NCI-H510A treated with DMSO at 0.1 percent for 48 hours (cell line): ENCODE results near the gene GLYAT.

Experiments
- DNase-seq: peaks from one replicate; lab custom pipeline; 2025; lab: John Stamatoyannopoulos, UW

The GLYAT gene, protein sequence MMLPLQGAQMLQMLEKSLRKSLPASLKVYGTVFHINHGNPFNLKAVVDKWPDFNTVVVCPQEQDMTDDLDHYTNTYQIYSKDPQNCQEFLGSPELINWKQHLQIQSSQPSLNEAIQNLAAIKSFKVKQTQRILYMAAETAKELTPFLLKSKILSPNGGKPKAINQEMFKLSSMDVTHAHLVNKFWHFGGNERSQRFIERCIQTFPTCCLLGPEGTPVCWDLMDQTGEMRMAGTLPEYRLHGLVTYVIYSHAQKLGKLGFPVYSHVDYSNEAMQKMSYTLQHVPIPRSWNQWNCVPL

DNA sequence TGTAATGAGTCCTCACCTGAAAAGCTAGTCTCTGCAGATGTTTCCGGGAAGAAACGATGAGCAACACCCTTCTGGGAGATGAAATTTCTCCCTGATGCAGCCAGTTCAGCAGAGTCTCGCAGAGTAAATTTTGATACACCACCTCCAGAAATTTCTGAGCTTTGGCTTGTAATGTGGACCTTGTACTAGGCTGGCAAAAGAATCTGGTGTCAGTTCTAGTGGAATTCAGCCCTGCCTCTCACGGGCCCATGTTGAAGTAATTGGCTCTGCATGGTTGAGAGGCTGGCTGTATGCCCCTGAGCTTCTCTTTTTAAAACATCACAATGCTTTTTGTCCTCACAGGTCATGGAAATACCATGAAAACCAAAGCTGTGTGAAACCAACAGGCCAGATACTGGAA, at the start of gene GLYAT:
TSS of gene GLYAT (minus strand) at position 125 of the 400 bp plus-strand sequence. CDS start 7,447 bp downstream, outside the sequence.
- no peak for DNase-seq

DNA sequence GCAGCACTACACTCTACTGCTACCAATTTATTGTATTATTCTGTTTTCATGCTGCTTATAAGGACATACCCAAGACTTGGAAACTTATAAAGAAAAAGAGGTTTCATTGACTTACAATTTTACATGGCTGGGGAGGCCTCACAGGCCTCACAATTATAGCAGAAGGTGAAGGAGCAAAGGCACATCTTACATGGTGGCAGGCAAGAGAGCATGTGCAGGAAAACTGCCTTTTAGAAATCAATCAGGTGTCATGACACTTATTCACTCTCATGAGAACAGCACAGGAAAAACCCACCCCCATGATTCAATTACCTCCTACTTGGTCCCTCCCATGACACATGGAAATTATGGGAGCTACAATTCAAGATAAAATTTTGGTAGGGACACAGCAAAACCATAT, 49.6 kb upstream of the GLYAT start:
- DNase-seq: no peak

DNA sequence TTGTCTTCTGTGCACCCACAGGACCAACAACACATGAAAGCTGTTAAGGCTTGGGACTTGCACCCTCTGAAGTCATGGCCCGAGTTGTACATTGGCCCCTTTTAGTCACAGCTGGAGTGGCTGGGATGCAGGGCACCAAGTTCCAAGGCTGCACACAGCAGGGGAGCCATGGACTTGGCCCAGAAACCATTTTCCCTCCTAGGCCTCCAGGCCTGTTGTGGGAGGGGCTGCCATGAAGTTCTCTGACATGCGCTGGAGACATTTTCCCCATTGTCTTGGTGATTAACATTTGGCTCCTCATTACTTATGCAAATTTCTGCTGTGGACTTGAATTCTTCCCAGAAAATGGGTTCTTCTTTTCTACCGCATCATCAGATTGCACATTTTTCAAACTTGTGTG, 48.8 kb upstream of the GLYAT start:
- no peak for DNase-seq

DNA sequence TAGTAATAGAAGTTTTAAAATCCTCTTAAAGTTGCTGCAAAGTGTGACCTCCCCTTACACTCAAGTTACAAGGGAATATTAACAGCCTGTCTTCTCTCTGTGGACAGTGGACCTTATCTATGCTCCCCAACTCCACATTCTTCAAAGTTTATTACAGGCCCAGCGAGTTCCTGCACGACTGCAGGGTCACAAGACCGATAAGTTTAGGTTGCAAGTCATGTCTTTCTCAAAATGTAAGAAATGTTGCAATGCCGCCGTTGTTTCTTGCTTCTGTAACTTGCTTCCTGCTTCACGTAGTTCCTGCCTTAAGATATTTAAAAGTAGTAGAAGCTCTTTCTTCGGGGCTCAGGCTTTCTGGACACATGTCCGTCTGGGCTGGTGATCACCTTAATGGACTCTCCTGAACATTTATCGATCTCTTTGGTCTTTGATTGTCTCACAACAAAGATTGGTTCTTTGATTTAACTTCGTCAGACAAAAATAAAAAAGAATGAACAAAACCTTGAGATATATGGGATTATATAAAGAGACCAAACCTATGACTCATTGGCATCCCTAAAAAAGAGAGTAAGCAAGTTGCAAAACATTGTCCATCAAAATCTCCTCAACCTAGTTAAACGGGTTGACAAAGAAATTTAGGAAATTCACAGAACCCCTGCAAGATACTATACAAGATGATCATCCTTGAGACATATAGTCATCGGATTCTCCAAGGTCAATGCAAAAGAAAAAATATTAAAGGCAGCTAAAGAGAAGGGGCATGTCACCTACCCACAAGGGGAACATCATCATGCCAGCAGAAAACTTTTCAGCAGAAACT, 45.4 kb upstream of the GLYAT start:
- DNase-seq: no peak

DNA sequence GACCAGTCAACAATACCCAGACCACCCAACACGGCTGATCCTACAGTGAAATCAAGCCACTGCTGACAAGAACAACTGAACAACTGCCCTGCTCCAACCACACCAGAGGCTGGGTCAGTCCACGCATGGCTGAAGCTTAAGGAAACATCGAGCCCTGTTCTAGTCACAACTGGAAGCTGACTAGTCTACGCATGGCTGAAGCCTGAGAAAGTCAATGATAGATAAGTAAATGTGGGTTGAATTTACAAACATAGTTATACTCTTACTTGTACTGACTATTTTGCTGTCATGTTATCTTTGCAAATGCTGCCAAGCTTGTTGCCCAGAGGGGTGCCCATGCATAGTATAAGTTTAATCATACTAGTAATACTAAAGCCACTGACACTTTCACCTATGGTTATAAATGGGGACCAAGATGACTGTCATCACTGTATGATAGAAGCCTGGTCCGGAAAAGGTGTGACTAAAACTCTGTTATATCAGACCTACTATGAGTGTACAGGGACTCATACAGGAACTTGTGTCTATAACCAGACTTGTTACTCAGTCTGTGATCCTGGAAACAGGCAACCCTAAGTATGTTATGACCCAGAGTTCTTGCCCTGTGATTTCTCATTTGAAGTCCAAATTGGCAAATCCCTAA, 43.4 kb upstream of the GLYAT start:
- DNase-seq: no peak

DNA sequence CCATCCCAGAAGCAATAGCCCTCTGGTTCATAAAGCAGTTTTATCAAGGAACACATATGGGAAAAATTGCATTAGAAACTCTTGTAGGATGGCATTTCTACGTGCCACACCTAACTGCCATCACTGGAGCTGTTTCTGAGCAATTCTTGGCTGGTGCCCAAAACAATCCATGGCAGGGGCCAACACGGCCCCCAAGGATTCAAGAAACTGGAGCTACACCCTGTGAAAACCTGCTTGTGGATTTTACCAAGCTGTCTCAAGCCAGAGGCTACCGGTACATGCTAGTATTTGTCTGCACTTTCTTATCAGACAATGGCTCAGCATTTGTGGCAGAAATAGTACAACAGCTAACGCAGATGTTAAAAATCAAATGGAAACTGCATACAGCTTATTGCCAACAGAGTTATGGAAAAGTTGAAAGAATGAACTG, 42.4 kb upstream of the GLYAT start:
- DNase-seq: no peak

DNA sequence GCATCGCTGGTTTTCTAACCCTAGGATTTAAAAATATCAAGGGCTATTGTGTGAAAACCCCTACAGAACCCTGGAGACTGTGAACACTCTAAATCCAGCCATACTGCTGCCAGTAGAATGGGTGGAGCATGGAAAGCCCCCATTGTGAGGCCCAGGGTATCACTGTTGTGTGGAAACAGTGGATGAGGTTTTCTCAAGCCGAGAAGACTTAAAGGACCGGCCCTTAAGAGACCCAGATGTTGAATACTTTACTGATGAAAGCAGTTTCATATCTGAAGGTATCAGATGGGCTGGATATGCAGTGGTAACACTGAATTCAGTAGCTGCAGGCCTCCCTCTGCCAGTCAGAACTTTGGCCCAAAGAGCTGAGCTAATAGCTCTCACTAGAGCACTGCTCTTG, 41.6 kb upstream of the GLYAT start:
- DNase-seq: no peak

DNA sequence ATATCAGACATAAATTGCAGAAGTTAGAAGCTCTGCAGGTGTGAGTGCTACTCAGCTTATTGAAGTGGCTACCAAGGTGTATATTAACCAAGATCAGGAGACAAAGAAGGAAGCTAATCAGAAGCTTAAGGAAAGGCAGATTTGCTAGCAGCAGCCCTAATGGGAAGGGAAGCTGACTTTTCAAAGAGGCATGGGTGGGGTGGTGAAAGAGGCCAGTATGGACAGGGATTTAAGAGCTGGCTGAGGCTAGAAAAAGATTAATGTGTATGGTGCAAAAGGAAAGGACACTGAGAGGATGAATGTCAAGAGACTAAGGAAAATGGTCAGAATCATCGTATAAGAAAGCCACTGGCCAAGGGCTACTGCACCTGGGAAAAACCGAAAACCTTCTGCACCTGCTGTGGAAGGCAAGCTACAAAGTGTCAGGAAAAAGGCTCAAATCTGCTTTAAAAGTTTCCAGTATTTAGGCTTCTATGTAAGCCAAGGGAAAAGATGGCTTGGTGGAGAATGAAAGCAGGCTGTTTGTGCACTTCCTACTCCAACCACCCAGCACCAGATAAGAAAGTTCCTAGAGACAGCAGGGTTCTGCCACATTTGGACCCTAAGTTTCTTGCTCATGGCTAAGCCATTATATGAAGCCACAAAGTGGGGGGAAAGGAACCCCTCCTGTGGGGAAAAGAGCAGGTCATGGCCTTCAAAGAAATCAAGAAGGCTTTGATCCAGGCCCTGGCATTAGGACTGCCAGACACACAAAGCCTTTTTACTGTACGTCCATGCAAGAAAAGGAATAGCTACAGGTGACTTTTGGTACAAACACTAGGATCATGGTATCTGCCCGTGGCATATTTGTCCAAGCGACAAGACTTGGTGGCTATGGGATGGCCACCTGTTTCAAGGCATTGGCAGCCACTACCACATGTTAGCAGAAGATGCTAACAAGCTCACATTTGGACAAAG, 40.9 kb upstream of the GLYAT start:
- DNase-seq: no peak

DNA sequence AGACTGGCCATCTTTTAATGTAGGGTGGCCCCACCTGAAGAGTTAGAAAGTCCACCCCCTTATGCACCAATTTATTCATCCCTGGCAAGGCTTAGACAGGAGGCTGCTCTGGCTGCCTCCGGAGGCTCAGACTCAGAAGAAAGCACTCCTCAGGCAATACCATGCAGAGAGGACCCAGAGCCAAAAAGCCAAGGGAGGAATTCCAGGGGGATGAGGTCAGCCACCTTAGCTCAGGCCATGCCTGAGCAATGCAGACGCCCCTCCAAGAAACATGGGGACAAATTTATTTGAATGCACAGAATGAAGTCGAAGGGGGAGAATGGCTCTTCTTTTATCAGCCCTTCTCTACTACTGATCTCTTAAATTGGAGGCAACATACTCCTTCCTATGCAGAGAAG, 39.7 kb upstream of the GLYAT start:
- no peak for DNase-seq

DNA sequence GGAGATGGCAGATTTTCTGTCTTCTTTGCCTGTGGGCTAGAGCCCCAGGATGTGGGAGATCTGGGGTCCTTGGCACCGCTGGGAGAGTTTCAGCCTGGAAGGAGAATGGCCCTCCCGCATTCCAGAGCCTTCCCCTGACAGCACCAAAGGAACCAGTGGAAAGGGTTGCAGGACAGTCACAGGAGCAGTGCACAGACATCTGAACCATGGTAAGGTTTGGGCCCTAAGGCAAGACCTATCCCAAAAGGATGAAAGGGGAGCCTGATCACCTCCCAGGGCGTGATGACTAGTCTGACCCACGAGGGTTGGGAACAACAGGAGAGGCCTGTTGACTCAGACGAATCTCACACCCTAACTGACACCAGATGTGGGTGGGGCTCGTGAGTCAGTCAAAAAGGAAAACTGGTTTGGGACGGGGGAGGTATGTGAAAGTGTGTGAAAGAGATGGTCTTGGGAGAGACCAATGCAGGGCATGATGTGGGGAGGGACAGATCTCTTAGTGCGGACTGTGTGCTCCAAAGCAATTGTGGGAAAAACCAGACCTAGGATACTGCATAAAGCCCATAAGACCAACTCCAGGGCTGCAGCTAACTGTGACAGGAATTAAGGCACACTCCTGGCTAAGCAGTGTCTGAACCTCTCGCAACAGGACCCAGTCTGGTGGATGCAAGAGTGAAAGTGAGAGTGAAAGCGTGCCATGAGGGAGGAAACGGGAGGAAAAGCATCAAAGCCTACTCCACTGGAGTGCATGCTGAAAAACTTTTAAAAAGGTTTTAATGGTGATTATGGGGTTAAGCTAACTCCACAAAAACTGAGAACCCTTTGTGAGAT, 39.1 kb upstream of the GLYAT start:
- no peak for DNase-seq

DNA sequence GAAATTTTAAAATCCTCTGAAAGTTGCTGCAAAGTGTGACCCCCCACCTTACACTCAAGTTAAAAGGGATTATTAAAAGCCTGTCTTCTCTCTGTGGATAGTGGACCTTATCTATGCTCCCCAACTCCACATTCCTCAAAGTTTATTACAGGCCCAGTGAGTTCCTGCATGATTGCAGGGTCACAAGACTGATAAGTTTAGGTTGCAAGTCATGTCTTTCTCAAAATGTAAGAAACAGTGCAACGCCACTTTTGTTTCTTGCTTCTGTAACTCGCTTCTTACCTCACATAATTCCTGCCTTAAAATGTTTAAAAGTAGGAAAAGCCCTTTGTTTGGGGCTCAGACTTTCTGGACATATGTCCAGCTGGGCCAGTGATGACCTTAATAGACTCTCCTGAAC, 38.4 kb upstream of the GLYAT start:
- DNase-seq: no peak

DNA sequence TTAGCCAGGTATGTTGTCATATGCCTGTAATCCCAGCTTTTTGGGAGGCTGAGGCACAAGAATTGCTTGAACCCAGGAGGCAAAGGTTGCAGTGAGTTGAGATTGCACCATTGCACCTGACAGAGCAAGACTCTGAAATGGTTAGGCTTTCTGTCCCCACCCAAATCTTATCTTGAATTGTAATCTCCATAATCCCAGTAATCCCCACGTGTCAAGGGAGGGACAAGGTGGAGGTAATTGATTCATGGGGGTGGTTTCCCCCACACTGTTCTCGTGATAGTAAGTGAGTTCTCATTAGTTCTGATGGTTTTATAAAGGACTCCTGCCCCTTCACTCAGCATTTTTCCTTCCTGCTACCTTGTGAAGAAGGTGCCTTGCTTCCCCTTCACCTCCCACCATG, 37.6 kb upstream of the GLYAT start:
- DNase-seq: no peak

DNA sequence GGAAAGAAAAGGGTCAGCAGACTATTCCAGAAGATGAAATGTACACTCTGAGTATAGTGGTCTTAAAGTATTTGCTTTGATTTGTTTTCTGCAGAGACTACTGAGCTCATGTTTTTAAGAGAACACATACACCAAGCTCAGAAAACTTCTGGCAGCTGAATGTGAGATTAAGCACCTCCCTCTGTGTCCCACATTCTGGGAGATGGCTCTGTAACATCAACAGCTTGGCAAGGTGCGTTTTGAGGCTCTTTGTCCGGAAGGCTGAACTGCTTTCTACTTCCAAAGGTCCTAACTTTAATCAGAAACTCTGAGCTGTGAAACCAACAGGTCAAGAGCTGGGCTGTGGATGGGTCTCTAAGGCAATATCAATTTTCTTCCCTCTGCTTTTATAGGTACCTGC, 36.4 kb upstream of the GLYAT start:
- DNase-seq: no peak

DNA sequence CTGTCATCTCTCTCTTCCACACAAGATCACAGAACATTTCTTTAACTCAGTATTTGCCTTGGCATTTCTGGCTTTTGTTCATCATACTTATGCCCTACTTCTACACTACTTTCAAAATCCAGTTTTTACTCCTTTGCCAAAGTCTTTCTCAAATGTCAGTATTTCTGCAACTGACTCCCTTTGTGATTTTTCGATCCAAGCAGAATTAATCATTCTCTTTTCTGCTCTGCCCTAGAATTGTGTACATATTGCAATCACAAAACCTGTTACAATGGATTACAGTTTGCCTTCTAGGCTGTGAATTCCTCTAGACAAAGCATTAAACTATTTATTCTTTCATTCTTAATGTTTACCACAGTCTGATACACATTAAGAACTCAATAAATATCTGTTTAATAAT, 33.3 kb upstream of the GLYAT start:
- no peak for DNase-seq

DNA sequence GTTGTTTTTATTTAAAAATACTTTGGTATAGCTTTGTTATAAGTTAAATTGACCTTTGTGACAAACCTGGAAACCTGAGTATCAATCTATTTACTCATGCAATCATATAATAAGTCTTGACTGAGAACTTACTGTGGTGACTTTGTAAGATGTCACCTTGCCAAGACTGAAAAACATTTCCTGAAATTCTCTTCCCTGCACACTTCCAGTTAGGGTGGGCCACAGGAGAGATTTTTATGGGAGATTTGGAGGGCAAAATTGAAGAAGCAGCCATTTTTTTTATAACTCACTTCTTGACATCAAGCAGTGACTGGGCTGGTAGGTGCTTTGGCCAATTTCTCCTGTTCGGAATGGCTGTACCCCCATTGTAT, 31.4 kb upstream of the GLYAT start:
- DNase-seq: no peak

DNA sequence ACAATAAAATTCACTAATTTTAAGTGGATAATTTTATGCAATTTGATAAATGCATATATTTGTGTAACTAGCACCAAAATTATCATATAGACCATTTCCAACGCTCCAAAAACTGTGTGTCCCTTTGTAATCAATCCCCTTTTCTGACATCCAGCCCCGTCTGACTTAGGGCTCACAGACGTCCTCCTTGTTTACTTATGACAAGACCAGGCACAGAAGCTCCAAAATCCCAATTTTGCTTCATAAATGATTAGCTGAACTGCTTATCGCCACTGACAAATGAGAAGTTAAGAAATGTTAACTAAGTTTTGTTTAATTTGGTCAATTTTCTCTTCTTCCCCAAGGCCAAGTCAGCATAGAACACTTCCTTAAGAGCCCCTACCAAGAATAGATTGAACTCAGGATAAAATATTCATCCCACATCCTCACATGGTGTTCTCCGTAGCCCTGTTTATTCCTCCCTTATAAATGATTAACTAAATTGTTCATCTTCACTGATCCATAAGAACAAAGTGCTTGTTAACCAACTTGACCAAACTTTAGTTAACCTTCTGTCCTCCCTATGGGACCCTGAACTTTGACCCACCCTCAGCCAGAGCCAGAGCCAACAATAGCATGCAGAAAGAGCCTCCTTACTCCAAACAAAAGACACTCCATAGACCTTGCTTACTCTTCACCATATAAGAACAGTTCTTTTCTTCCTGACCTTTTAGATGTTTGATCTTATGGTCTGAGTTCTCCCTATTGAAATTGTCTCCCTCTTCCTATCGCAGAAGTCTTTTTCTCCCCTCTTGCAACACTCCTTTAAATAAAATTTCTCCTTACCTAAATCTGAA, 30.8 kb upstream of the GLYAT start:
- DNase-seq: no peak

DNA sequence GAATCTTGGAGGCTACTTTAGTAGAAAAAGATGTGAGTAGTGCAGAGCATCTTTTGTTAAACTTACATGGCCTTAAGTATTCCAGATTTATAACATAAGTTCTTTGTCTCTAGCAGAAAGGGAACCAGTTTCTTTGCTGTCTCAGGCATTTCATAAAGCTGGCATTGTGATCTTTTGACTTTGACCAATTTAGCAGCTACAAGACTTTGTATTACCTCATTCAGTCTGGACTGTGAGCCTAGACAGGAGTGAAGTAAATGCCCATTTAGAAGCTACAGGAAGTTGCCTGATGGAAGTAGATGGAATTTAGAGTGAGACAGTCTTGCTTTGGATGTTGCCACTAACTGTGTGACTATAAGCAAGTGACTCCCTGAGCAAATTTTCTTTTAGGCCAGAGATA, 25.7 kb upstream of the GLYAT start:
- DNase-seq: no peak

DNA sequence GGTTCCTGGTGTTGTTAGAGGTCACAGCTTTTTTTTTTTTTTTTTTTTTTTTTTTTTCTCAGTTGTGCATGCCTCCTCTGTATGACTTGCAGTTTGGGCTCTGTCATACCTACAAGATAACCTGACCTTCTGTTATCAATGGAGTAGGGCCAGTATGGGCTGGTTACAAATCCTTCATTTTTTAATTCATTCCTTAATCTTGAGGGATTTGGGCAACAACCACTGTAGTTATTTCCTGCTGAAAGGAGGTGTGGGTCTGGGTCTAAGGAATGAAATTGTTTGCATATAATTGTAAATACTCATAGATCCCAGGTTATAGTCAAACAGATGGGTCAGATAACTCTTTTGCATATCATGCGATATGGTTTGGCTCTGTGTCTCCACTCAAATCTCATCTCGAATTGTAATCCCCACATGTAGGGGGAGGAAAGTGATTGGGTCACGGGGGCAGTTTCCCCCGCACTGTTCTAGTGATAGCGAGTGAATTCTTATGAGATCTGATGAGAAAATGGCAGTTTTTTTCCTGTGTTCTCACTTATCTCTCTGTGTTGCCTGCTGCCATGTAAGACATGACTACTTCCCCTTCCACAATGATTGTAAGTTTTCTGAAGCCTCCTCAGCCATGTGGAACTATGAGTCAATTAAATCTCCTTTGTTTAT, 14.1 kb upstream of the GLYAT start:
- DNase-seq: no peak

DNA sequence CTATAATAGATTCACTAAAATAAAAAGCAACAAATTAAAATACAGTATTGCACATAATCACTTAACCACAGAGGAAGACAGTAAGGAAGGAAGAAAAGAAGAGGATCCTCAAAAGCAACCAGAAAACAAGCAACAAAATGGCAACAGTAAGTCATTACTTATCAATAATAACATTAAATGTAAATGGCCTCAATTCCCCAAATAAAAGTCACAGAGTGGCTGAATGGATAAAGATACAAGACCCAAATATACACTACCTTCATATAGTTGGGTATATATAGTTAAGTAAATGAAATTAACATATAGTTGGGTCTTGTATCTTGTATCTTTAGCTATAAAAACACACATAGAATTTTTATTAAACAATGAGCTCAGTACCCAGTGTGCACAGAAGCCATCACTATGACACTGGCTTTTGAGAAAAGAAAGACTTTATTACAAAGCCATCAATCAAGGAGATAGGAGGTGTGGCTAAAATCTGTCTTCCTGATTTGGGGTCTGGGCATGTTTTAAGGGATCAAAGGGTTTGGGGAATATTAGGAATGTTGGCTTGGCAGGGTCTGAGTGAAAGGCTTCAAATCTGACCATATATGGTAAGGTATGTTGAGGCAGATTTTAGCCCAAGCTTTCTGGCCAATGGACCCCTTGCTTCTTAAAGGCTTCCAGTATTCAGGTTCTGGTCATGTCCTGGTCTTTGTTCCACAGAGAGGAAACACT, 13.4 kb upstream of the GLYAT start:
- DNase-seq: no peak
